HG03354 (cell line): ENCODE data around the gene ZNF121.
A peak's percentile ranks its signal among the peaks of the same experiment; 100 is the strongest.
"Not testable (repeated sequence)": the region's sequence is repeated elsewhere in the genome, so short reads cannot be mapped to it uniquely, and the experiment has no call there.

Source experiments
- ATAC-seq: cut with Tn5 transposase; IDR thresholded peaks from one replicate; pipeline ENCODE4 v1.9.1; 2021; ENCODE audit warnings: mild to moderate bottlenecking; ENCODE audit not compliant: unreplicated experiment, poor library complexity, severe bottlenecking

The ZNF121 gene

DNA sequence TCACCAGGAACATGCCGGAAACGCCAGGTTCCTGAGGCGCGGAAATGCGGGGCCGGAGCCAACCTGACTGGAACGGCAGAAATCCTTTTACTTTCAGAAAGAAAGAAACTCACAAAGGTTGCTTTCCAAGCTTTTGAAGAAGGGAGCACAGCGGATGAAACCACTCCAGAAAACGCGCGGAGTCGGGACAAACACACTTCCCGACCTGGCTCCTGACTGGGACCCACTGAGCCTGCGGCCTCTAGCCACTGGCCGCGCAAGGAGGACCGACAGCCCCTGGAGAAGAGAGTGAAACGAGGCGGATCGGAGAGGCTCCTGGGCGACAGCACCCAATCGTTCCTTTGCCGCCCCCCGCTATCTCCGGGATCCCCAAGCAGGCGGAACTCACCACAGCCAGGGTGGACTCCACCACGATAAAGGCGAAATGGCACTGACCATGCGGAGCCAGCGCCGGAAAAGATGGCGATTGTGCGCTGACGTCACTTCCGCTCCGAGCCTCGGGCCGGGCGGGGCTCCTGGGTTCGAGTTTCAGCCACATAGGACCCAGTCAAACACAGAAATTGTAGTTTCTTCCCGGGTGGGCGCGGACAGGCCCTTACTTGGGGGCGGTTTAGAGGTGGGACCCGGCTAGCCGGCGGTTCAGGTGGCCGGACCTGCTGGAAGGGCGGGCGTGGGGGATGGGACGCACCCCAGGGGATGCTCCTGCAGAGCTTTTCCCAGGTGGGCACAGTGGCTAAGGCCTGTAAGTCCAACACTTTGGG lies at the start of gene ZNF121:
Gene ZNF121, minus strand, starts transcription at position 432 of the 761 bp plus-strand sequence. CDS start 16,407 bp downstream, outside the sequence.
- ATAC-seq = peak; percentile 89

DNA sequence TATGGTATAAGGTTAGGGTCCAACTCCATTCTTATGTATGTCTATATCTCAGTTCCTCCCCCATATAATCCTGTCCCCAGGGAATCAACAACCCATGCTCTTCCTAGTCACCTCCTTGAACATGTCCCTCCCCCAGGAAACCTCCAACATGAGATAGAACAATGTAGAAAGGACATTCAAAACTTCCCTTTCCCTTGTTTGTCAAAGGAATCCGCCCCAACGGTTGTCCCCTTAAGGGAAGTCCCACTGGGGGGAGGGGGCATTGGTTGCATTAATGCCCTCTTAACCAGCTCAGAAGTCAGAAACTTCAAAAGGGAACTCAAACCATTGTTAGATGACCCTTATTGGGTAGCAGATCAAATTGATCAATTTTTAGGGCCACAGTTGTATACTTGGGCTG lies 43.6 kb upstream of the ZNF121 start:
- ATAC-seq = no peak

DNA sequence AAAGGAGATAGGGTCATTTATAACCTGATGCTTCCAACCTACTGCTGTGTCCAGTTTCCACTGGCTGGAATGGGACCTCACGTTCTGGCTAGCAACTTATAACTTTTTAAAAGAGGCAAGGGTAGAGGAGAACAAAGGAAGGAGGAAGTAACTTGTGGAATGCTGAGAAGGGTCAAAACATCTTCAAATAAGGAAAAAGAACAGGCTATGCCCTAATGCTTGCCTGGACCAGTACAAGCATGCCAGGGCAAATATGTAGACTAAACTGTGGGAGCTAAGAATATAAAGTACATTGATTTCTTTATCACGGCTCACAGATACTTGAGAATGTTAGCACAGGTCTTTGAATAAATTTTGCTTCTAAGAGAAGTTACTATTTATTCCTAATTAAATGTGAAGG lies 38.2 kb upstream of the ZNF121 start:
- no peak for ATAC-seq

DNA sequence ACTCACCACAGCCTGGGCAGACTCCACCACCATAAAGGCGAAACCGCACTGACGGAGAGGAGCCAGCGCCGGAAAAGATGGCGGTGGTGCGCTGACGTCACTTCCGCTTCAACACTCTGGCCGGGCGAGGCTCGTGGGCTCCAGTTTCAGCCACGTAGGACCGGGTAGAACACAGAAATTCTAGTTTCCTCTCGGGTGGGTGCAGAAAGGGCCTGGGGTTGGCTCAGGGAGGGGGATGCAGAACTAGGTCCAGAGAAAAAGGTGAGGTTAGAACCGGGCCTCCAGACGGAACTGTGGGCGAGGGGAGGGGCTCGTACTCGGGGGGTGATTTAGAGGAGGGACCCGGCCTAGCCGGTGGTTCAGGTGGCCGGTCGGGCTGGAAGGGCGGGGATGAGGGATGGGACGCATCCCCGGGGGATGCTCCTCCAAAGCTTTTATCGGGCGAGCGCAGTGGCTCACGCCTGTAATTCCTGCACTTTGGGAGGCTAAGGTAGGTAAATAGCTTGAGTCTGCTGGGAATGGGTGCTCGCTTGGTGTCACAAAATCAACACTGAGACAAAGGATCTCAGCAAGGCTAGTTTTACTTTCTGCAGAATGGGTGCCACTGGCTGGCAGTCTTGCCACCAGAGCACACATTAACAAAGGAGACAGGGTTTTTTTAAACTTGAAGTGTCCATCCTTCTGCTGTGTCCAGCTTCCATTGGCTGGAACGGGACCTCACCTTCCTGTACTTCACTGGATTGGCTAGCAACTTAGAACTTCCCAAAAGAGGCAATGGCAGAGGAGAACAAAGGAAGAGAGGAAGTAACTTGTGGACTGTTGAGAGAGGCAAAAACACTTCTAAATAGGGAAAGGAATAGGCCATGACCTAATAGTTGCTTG lies 37.1 kb upstream of the ZNF121 start, which contains the start of gene ZNF561:
Gene ZNF561, minus strand, starts transcription at position 77 of the 882 bp plus-strand sequence. CDS start 1,776 bp downstream, outside the sequence.
- ATAC-seq = peak; percentile 88

DNA sequence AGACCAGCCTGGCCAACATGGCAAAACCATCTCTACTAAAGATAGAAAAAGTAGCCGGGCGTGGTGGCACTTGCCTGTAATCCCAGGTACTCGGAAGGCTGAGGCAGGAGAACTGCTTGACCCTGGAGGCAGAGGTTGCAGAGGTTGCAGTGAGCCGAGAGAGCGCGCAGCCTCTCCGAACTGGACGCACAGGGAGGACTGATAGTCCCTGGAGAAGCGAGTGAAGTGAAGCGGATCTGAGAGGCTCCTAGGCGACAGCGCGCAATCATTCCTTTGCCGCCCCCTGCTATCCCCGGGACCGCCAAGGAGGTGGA lies 36.5 kb upstream of the ZNF121 start:
- ATAC-seq = no peak

DNA sequence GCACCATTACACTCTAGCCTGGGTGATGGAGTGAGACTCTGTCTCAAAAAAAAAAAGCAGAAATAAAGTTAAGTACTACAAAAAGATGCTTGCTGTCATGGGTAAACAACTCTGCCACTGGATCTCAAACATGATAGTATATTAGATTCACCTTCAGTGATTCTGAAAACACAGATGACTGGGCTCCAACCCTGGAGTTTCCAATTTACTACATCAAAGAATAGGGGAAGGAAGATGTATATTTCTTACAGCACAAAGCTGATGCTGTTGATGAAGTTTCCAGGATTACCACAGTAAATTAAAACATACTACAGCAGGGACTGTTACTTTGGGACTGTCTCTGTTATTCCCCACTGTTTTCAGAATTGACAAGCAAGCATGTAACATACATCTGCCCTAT lies 31.5 kb upstream of the ZNF121 start:
- no peak for ATAC-seq

DNA sequence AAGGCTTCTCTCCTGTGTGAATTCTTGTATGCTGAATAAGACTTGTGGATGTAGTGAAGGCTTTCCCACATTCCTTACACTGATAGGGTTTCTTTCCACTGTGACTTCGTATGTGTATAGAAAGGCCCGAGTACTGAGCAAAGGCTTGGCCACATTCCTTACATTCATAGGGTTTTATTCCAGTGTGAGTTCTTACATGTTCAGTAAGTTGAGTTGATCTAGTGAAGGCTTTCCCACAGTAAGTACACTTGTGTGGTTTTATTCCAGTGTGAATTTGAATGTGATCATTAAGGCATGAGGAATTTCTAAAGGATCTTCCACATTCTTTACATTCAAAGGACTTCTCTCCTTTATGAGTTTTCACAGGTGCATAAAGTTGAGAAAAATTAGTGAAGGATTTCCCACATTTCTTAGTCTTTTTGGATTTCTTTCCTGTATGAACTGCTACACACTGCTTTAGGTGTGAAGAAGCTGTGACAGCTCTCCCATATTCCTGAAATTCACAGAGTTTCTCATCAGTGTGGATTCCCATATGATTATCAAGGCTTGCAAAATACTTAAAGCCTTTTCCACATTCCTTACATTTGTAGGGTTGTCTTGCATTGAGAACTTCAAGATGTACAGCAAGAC lies 26.3 kb upstream of the ZNF121 start:
- ATAC-seq = no peak

DNA sequence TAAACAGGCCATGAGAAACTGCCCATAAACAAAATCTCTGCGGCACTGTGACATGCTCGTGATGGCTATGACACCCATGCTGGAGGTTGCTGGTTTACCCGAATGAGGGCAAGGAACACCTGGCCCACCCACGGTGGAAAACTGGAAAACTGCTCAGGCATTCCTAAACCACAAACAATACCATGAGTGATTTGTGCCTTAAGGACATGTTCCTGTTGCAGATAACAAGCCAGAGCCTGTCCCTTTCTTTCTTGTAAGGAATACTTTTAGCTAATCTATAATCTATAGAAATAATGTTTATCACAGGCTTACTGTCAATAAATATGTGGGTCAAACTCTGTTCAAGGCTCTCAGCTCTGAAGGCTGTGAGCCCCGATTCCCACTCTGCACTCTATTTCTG lies 24.6 kb upstream of the ZNF121 start:
- no peak for ATAC-seq

DNA sequence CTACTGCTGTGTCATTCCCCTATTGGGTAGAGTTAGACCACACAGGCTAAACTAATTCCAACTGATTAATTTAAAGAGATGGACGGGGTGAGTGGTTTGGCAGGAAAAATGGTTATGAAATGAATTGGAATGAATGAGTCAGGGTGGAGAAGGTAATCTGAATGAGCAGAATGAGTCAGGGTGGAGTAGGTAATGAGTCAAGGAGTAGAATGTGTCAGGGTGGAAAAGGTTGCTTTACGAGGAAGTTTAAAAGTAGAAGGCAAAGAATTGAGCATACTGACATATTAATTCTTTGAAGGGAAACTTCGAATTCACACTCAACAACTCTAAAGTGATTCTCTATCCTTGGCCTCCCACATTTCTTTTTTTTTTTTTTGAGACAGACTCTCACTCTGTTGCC lies 12.7 kb upstream of the ZNF121 start:
- ATAC-seq = no peak

DNA sequence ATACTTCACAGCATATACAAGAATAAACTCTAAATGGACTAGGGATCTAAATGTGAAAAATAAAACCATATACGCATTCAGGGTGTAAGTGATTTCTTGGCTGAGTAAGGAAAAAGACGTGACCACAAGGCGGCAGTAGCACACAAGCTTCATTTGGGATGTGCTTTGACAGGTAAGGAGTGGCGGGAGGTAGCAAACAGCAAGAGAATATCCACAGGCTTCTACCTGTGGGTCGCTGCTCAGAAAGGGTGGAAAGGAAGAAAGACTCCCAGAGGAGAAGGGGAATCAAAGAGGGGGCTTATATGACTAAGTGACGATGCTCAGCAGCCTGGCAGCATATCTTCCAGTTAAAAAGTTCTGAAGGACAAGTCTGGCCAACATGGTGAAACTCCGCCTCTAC lies 2.5 kb upstream of the ZNF121 start:
- no peak for ATAC-seq

DNA sequence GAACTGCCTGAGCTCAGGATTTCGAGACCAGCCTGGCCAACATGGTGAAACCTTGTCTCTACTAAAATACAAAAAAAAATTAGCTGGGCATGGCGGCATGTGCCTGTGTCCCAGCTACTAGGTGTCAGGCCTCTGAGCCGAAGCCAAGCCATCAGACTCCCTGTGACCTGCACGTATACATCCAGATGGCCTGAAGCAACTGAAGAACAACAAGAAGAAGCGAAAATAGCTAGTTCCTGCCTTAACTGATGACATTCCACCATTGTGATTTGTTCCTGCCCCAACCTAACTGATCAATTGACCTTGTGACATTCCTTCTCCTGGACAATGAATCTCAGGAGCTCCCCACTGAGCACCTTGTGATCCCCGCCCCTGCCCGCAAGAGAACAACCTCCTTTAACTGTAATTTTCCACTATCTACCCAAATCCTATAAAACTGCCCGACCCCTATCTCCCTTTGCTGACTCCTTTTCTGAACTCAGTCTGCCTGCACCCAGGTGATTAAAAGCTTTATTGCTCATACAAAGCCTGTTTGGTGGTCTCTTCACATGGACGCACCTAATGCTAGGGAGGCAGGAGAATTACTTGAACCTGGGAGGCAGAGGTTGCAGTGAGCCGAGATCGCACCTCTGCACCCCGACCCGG lies 2.1 kb downstream of the ZNF121 start:
- ATAC-seq = not testable (repeated sequence)

DNA sequence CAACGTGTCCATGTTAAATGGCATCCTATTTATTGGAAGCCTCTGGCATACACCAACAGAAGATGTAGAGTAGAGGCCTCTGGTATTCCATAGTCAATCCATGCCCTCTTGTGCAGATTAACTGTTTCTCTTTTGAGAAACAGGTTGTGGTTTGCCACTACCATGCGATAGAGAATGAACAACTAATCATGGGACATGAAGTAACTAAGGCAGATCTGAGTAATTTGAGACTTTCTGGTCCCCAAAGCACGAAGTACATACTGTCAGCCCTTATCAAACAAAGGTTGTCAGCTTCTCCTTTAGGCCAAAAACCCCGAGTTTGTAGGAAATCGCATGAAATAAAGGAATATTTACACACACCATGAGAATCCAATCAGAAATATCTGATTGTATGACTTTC lies 3.6 kb downstream of the ZNF121 start:
- ATAC-seq = no peak

DNA sequence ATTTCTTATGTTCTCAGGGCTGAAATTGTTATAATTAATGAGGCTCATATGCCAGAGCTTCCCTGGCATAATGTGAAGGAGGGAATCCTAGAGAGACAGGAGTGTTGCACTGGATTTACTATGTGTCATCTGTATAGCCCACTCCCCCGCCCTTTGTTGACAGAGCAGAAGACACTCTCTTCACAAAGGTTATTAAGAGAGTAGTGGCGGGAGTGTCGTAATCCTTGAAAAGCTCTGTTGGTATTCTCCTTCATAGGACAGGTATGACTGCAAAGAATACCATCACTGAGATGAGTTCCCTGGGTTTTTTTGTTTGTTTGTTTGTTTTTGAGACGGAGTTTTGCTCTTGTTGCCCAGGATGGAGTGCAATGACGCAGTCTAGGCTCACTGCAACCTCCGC lies 14.0 kb downstream of the ZNF121 start:
- no peak for ATAC-seq

DNA sequence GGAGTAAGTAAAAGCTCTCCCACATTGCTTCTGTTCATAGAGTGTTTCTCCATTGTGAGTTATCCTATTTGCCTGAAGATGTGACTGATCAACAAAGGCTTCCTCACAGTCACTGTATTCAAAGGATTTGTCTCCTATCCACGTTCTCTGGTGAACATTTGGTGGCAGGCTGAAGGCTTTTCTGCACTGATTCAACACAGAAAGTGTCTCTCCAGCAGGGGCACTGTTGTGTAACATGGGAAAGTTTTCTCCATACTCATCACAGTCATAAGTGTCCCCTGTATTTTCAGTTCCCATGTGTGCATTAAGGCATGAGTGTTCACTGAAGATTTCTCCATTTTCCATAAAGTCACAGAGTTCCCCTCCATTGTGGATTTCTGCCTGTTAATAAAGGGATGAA lies 17.6 kb downstream of the ZNF121 start:
- no peak for ATAC-seq

DNA sequence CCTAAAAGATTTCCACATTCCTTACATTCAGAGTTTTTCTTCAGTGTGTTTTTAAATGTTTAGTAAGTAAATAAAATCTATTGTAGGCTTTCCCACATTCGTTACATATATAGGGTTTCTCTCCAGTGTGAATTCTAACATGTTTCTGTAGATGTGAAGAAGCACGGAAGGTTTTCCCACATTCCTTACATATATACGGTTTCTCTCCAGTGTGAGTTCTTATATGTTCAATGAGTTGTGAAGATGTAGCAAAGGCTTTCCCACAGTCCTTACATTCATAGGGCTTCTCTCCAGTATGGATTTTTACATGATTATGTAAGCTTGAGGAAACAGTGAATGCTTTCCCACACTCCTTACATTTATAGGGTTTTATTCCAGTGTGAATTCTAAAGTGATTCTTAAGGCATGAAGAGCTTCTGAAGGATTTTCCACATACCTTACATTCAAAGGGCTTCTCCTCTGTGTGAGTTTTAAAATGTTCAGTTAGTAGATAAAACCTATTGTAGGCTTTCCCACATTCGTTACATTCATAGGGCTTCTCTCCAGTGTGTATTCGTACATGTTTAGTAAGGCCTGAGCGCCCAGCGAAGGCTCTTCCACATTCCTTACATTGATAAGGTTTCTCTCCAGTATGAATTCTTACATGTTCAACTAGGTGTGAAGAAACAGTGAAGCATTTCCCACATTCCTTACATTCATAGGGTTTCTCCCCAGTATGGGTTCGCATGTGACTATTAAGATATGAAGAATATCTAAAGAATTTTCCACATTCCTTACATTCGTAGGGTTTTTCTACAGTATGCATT lies 18.2 kb downstream of the ZNF121 start:
- ATAC-seq = no peak

DNA sequence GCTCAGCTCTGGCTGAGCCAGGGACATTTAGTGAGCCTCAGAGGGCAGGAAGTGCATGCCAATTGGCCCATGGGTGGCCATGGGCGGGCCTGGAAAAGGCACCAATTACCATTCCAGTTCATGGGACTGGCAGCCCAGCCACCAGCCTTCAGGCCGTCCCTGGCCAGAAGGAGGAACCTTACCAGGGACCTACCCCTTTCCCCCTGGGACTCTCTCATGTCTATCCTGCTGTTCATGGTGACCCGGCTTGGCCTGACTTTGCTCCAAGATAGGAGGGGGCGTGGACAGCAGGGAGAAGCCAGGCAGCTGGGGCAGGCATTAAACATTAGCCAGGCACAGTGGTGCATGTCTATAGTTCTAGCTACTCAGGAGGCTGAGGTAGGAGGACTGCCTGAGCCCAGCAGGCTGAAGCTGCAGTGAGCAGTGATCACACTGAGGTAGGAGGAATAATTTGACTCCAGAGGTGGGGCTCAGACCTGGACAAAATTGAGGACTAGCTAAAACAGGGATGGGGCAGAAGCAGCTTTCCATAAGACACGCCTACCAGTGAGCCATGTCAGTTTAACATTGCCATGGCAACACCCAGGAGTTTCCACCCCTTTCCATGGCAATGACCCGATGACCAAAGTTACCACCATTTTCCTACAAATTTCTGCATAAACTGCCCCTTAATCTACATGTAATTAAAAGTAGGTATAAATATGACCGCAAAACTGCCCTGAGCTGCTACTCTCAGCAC lies 31.6 kb downstream of the ZNF121 start:
- no peak for ATAC-seq

DNA sequence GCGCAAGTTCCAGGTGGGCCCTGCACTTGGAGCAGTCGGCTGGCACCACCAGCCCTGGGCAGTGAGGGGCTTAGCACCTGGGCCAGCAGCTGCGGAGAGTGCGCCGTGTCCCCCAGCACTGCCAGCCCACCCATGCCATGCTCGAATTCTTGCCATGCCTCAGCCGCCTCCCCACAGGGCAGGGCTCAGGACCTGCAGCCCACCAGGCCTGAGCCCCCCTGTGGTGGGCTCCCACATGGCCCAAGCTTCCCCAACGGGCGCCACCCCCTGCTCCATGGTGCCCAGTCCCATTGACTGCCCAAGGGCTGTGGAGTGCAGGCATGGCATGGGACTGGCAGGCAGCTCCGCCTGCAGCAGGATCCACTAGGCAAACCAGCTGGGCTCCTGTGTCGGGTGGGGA lies 36.4 kb downstream of the ZNF121 start:
- no peak for ATAC-seq

DNA sequence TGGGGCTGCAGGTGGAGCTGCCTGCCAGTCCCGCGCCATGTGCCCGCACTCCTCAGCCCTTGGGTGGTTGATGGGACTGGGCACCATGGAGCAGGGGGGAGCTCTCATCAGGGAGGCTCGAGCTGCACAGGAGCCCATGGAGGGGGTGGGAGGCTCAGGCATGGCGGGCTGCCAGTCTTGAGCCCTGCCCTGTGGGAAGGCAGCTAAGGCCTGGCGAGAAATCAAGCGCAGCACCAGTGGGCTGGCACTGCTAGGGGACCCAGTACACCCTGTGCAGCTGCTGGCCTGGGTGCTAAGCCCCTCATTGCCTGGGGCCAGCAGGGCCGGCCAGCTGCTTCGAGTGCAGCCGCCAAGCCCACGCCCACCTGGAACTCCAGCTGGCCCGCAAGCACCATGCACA lies 43.0 kb downstream of the ZNF121 start:
- ATAC-seq = not testable (repeated sequence)

DNA sequence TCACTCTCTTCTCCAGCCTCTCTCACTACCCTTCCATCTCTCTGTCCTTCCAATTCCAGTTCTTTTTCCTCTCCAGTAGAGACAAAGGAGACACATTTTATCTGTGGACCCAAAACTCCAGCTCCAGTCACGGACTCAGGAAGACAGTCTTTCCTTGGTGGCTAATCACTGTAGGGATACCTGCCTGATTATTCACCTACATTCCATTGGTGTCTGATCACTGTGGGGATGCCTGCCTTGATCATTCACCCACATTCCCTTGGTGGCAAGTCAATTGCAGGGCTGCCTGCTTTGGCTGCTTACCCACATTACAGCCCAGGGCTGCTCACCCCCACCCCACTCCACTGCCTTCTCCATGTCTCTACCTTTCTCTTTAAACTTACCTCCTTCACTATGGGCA lies 44.4 kb downstream of the ZNF121 start:
- ATAC-seq = not testable (repeated sequence)
